ENCODE data around the gene SYNDIG1. TPM values are rescaled to one million over a fixed set of nuclear protein-coding genes. Genes with fewer than 3 reads are reported as not detected.

SYNDIG1 gene
- total and polyA plus RNA-seq, 2 donors (not counting 1 experiment from before 2014, with no cell fraction given): not detected

GRCh38 chr20:24672886-24673677 is 203.7 kb downstream of the SYNDIG1 start:
- Histone ChIP-seq H3K9me3 (ENCODE audit: control extremely low read depth in 1 of 3, control insufficient read depth in 2 of 3, insufficient read depth in 1 of 3, low read length in 2 of 3) (peaks cover 0 to 4% (median 0%) of the 10 kb centered on the region in 3 donors), H2AFZ (ENCODE audit: insufficient read depth, low read depth, low read length, poor library complexity, severe bottlenecking) (no peak overlapping the region), H3K4me3 (ENCODE audit: control extremely low read depth in 1 of 5, extremely low read depth in 1 of 5, insufficient read depth in 1 of 5, low read depth in 2 of 5, low read length in 4 of 5) (no peak overlapping the region), H3K4me1 (ENCODE audit: control insufficient read depth in 2 of 2, insufficient read depth in 2 of 2, low read length in 2 of 2) (no peaks in the 10 kb centered on the region), H3K36me3 (replicated peaks in 1 of 2; ENCODE audit: control extremely low read depth in 1 of 2, control insufficient read depth in 1 of 2, extremely low read depth in 1 of 2, insufficient read depth in 2 of 2, low read length in 1 of 2) (no peaks in the 10 kb centered on the region), H3K27me3 (replicated peaks in 1 of 4; ENCODE audit: control extremely low read depth in 1 of 4, control insufficient read depth in 3 of 4, insufficient read depth in 4 of 4, low read length in 3 of 4) (no peaks in the 10 kb centered on the region), H3K27ac (ENCODE audit: low read length in 2 of 2) (no peak overlapping the region), H3K4me2 (replicated peaks; ENCODE audit: low read depth, low read length, poor library complexity, severe bottlenecking) (no peak overlapping the region), H3K9ac (ENCODE audit: low read length) (no peak overlapping the region), H3K79me2 (ENCODE audit: control insufficient read depth, insufficient read depth, low read length) (no peaks in the 10 kb centered on the region), H4K20me1 (ENCODE audit: control insufficient read depth, insufficient read depth, low read length, poor library complexity, severe bottlenecking) (no peaks in the 10 kb centered on the region)
- WGBS (ENCODE audit: insufficient coverage): 91% methylated on average over 7 of the region's 7 CpGs
- ChIA-PET CTCF (no interaction called here), POLR2A (no interaction called here)
- no peaks in the 10 kb centered on the region for H3K27me3 Mint-ChIP-seq
- intact Hi-C loops (cut with micrococcal nuclease): no loop called here
- TF ChIP-seq EZH2 (IDR thresholded peaks at IDR 0.05; ENCODE audit: borderline replicate concordance, insufficient read depth, low read depth, low read length, poor library complexity, severe bottlenecking): no peak
- no peak for TF ChIP-seq CTCF (IDR thresholded peaks at IDR 0.05)
- peaks cover 1% of the 10 kb centered on the region for H3K4me1 Mint-ChIP-seq
- no peak for DNase-seq
- H3K4me3 Mint-ChIP-seq: no peak overlapping the region
- H3K27ac Mint-ChIP-seq: no peak overlapping the region
- ATAC-seq (ENCODE audit: low read depth): no peak
- H3K9me3 Mint-ChIP-seq (ENCODE audit: insufficient read depth): no peaks in the 10 kb centered on the region
